VCaP (cell line): ENCODE measurements around the gene C10orf95.

Source experiments
- H3K27ac ChIP-seq: fragments of 450-650 bp; 2 replicates; pipeline ENCODE4 v1.5.1; 2017
- CTCF ChIP-seq: fragments of 450-650 bp; conservative IDR thresholded peaks from 2 replicates; pipeline ENCODE4 v1.5.1; 2017; ENCODE audit warnings: mild to moderate bottlenecking, moderate library complexity

Gene C10orf95

DNA sequence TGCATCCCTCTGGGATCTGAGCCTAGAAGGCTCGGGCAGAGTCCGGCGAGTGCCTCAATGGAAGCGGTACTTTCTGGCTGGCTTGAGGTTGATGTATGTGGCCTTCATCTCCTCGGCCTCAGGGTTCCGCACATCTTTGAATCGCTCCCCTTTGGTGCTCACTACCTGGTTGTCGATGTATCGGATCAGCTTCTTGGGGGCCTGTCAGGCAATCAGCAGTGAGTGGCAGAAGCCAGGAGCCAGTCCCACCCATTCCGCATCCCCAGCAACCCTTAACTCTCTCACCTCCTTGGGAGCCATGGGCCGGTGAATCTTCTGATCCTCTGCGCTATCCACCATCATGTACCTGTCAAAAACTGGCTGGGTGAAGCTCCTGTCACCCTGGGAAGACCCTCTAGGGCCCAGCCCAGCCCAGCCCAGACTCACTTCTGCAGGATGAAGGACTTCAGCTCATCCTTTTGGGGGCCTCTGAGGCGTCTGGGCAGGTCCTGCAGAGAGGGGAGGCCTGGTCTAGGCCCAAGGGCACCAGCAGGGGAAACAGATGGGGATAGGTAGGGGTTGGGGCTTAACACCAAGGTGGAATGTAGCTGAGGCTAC is 27.9 kb downstream of the C10orf95 start:
- TF ChIP-seq CTCF = no peak

GRCh38 chr10:102422545-102423129 is 28.7 kb downstream of the C10orf95 start:
- peak overlapping the region; percentile 95 for H3K27ac ChIP-seq
- peak; percentile 93 for TF ChIP-seq CTCF

More for the DNA sequence above, 27.9 kb downstream of the C10orf95 start:
- H3K27ac ChIP-seq = peak overlapping the region; percentile 95

GRCh38 chr10:102421757-102422512 is 29.4 kb downstream of the C10orf95 start:
- TF ChIP-seq CTCF = no peak
- H3K27ac ChIP-seq = peak overlapping the region; percentile 95

DNA sequence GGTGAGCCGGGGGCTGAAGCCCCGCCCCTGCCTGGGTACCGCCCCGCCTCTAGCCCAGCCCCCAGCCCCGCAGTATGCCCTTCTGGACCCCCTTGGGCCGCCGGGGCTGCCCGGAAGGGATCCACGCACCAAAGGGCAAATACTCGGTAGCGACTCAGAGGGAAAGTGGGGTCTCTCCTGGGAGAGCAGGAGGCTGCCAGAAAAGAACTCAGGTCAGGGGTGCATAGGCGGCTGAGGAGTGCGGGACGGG is 29.9 kb downstream of the C10orf95 start:
- H3K27ac ChIP-seq = peak overlapping the region; percentile 95
- TF ChIP-seq CTCF = no peak

DNA sequence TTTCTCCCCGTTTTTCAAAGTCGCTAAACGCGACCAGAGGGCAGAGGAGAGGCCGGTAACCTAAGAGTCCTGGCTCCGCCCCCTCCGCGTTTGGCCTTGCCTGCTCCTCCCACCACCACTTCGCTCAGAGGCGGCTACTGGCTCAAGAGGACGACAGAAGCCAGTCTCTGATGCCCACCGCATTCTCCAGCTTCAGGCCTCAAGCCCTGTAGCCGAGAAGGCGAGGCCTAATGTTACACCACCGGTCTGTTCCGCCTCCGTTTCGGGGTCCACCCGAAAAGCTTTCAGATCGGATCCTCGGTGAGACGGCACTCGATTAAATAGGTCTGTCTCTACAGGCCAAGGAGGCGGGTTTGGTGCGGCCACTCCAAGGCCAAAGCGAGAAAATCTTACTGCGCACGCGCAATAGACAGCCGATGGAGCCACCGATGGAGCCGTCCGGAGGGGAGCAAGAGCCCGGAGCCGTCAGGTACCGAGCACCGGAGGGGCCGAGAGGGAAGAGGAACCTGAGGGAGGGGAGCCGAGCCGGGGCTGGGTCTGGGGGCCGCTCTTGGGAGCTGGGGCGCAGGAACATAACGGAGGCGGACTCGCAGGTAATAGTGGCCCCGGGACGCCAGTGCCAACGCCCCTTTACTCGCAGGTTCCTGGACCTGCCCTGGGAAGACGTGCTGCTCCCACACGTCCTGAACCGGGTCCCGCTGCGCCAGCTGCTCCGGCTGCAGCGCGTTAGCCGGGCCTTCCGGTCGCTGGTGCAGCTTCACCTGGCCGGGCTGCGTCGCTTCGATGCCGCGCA is 30.4 kb downstream of the C10orf95 start, which contains the start of gene FBXL15:
TSS of gene FBXL15 (plus strand) at position 123 of the 793 bp plus-strand sequence. CDS start at position 417, 294 bp downstream.
- H3K27ac ChIP-seq = peak within 1 kb of the TSS; percentile 95
- no peak for TF ChIP-seq CTCF

GRCh38 chr10:102420181-102420713 is 31.1 kb downstream of the C10orf95 start:
- TF ChIP-seq CTCF = no peak
- peak overlapping the region; percentile 95 for H3K27ac ChIP-seq
